SK-N-SH treated with all-trans-retinoic acid at 6 μM for 48 hours (cell line): ENCODE data around the gene LTBP1.
"Not testable (repeated sequence)": the region's sequence is repeated elsewhere in the genome, so short reads cannot be mapped to it uniquely, and the experiment has no call there.

Experiments
- ATAC-seq: fragments of 200-7000 bp; cut with Tn5 transposase; 3 replicates; pipeline ENCODE4 v1.9.1; 2020; ENCODE audit warnings: mild to moderate bottlenecking, moderate library complexity
- BACH2 ChIP-seq: fragments of 250-450 bp; sonication (Bioruptor Pico); IDR thresholded peaks from 2 replicates; pipeline ENCODE4 v1.9.0; 2021; ENCODE audit warnings: mild to moderate bottlenecking, borderline replicate concordance
- CSDC2 ChIP-seq: fragments of 250-450 bp; sonication (Bioruptor Pico); IDR thresholded peaks from 2 replicates; pipeline ENCODE4 v1.5.0; 2020; ENCODE audit warnings: mild to moderate bottlenecking, moderate library complexity
- ESRRG ChIP-seq: fragments of 250-450 bp; sonication (Bioruptor Pico); IDR thresholded peaks from 2 replicates; pipeline ENCODE4 v1.6.1; 2021; ENCODE audit warnings: mild to moderate bottlenecking
- GLIS3 ChIP-seq: fragments of 250-450 bp; sonication (Bioruptor Pico); IDR thresholded peaks from 2 replicates; pipeline ENCODE4 v1.5.0; 2020; ENCODE audit warnings: mild to moderate bottlenecking, moderate library complexity
- OSR1 ChIP-seq: fragments of 250-450 bp; sonication (Bioruptor Pico); IDR thresholded peaks from 2 replicates; pipeline ENCODE4 v1.8.0; 2022; ENCODE audit warnings: moderate library complexity, mild to moderate bottlenecking, inconsistent platforms
- PPARA ChIP-seq: fragments of 250-450 bp; sonication (Bioruptor Pico); IDR thresholded peaks from 2 replicates; pipeline ENCODE4 v1.5.0; 2020; ENCODE audit warnings: mild to moderate bottlenecking, borderline replicate concordance
- RARB ChIP-seq: fragments of 250-450 bp; sonication (Bioruptor Pico); IDR thresholded peaks from 2 replicates; pipeline ENCODE4 v1.8.0; 2021; ENCODE audit warnings: mild to moderate bottlenecking, moderate library complexity
- SNAI2 ChIP-seq: fragments of 250-450 bp; sonication (Bioruptor Pico); IDR thresholded peaks from 2 replicates; pipeline ENCODE4 v1.5.0; 2020; ENCODE audit warnings: mild to moderate bottlenecking, moderate library complexity
- TCF4 ChIP-seq: fragments of 250-450 bp; sonication (Bioruptor Pico); IDR thresholded peaks from 2 replicates; pipeline ENCODE4 v1.8.0; 2021; ENCODE audit warnings: mild to moderate bottlenecking, moderate library complexity, borderline replicate concordance
- ZC3H10 ChIP-seq: fragments of 250-450 bp; sonication (Bioruptor Pico); IDR thresholded peaks from 2 replicates; pipeline ENCODE4 v1.5.1; 2021; ENCODE audit warnings: mild to moderate bottlenecking, moderate library complexity
- ZFP3 ChIP-seq: fragments of 250-450 bp; sonication (Bioruptor Pico); IDR thresholded peaks from 2 replicates; pipeline ENCODE4 v1.5.0; 2020; ENCODE audit warnings: mild to moderate bottlenecking, moderate library complexity
- ZFP30 ChIP-seq: fragments of 450-650 bp; formaldehyde crosslinking; IDR thresholded peaks from 2 replicates; pipeline ENCODE4 v1.5.0; 2022; ENCODE audit warnings: mild to moderate bottlenecking, moderate library complexity
- ZNF565 ChIP-seq: fragments of 450-650 bp; formaldehyde crosslinking; conservative IDR thresholded peaks from 2 replicates; pipeline ENCODE4 v1.5.0; 2020; ENCODE audit warnings: low read depth, mild to moderate bottlenecking, moderate library complexity
- ZNF70 ChIP-seq: fragments of 450-650 bp; formaldehyde crosslinking; IDR thresholded peaks from 2 replicates; pipeline ENCODE4 v1.5.0; 2020; ENCODE audit warnings: mild to moderate bottlenecking, moderate library complexity
- ZNF8 ChIP-seq: fragments of 450-650 bp; formaldehyde crosslinking; IDR thresholded peaks from 2 replicates; pipeline ENCODE4 v1.5.0; 2020; ENCODE audit warnings: mild to moderate bottlenecking, moderate library complexity
- TF ChIP-seq, protein P1 (sequence below): fragments of 250-450 bp; sonication (Bioruptor Pico); IDR thresholded peaks from 2 replicates; pipeline ENCODE4 v1.8.0; 2021; ENCODE audit warnings: low read depth, mild to moderate bottlenecking, moderate library complexity, borderline replicate concordance
- TF ChIP-seq, protein P2 (sequence below): fragments of 250-450 bp; sonication (Bioruptor Pico); IDR thresholded peaks from 2 replicates; pipeline ENCODE4 v1.8.0; 2020; ENCODE audit warnings: mild to moderate bottlenecking, moderate library complexity, borderline replicate concordance
- TF ChIP-seq, protein P3 (sequence below): fragments of 250-450 bp; sonication (Bioruptor Pico); IDR thresholded peaks from 2 replicates; pipeline ENCODE4 v1.5.0; 2020; ENCODE audit warnings: mild to moderate bottlenecking, moderate library complexity
- TF ChIP-seq, protein P4 (sequence below): fragments of 250-450 bp; sonication (Bioruptor Pico); IDR thresholded peaks from 2 replicates; pipeline ENCODE4 v1.5.1; 2021; ENCODE audit warnings: mild to moderate bottlenecking, moderate library complexity

The LTBP1 gene

DNA sequence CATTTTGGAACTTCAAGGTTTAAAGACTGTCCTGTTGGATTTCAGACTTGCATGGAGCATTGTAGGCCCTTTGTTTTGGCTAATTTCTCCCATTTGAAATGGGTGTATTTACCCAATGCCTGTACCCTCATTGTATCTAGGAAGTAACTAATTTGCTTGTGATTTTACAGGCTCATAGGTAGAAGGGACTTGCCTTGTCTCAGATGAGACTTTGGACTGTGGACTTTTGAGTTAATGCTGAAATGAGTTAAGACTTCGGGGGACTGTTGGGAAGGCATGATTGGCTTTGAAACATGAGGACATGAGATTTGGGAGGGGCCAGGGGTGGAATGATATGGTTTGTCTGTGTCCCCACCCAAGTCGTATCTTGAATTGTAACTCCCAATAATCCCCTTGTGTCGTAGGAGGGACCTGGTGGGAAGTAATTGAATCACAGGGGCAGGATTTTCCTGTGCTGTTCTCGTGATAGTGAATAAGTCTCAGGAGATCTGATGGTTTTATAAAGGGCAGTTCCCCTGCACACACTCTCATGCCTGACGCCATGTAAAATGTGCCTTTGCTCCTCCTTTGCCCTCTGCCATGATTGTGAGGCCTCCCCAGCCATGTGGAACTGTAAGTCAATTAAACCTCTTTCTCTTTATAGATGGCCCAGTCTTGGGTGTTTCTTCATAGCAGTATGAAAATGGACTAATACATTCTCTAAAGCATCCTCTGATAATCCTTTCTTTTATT lies 36.6 kb downstream of the LTBP1 start:
- not testable (repeated sequence) for ATAC-seq

DNA sequence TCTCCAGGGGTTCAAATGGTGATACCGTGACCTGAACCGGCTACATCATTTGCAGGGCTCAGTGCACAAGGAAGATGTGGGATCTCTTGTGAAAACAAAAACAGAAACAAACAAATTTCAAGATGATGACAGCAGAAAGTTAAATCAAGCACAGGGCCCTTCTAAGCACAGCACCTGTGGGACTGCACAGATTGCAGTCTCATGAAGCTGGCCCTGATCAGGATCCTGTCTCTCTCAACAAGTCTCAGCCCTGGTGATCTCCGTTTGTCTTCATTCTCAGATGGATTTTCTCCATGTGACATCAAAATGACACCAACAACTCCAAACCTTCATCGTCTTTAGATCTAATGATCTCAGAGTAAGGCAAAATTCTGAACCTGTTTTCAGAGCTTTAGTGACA lies 39.7 kb downstream of the LTBP1 start:
- no peak for ATAC-seq
- TF ChIP-seq, protein P1, sequence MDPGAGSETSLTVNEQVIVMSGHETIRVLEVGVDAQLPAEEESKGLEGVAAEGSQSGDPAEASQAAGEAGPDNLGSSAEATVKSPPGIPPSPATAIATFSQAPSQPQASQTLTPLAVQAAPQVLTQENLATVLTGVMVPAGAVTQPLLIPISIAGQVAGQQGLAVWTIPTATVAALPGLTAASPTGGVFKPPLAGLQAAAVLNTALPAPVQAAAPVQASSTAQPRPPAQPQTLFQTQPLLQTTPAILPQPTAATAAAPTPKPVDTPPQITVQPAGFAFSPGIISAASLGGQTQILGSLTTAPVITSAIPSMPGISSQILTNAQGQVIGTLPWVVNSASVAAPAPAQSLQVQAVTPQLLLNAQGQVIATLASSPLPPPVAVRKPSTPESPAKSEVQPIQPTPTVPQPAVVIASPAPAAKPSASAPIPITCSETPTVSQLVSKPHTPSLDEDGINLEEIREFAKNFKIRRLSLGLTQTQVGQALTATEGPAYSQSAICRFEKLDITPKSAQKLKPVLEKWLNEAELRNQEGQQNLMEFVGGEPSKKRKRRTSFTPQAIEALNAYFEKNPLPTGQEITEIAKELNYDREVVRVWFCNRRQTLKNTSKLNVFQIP (CRISPR knock-in tag), result no peak
- no peak for TF ChIP-seq ZNF565 (CRISPR knock-in tag)
- no peak for TF ChIP-seq ZNF70
- no peak for TF ChIP-seq ZC3H10 (CRISPR knock-in tag)
- TF ChIP-seq PPARA (CRISPR knock-in tag), result no peak
- TF ChIP-seq ZNF8 (CRISPR knock-in tag), result no peak
- TF ChIP-seq BACH2, result no peak
- TF ChIP-seq, protein P2, sequence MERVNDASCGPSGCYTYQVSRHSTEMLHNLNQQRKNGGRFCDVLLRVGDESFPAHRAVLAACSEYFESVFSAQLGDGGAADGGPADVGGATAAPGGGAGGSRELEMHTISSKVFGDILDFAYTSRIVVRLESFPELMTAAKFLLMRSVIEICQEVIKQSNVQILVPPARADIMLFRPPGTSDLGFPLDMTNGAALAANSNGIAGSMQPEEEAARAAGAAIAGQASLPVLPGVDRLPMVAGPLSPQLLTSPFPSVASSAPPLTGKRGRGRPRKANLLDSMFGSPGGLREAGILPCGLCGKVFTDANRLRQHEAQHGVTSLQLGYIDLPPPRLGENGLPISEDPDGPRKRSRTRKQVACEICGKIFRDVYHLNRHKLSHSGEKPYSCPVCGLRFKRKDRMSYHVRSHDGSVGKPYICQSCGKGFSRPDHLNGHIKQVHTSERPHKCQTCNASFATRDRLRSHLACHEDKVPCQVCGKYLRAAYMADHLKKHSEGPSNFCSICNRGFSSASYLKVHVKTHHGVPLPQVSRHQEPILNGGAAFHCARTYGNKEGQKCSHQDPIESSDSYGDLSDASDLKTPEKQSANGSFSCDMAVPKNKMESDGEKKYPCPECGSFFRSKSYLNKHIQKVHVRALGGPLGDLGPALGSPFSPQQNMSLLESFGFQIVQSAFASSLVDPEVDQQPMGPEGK (CRISPR knock-in tag), result no peak
- no peak for TF ChIP-seq GLIS3

DNA sequence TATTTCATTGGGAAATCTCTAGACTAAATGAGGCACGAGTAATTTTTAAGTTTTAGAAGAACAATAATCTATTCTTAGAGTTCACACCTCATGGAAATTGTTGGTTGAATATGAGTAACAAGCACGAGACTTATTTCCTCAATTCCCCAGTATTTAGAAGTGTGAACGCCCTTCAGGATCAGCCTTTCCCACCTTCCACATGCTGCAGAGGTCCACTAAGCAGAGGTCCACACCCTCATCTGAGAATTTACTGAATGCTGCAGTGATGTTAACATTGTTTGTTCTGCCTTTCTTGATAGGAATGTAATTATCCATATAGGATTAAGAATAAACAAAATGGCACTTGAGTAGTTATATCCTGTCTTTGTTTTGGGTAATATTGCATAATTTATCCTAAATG lies 41.8 kb downstream of the LTBP1 start:
- TF ChIP-seq PPARA (CRISPR knock-in tag), result no peak
- TF ChIP-seq, protein P3, sequence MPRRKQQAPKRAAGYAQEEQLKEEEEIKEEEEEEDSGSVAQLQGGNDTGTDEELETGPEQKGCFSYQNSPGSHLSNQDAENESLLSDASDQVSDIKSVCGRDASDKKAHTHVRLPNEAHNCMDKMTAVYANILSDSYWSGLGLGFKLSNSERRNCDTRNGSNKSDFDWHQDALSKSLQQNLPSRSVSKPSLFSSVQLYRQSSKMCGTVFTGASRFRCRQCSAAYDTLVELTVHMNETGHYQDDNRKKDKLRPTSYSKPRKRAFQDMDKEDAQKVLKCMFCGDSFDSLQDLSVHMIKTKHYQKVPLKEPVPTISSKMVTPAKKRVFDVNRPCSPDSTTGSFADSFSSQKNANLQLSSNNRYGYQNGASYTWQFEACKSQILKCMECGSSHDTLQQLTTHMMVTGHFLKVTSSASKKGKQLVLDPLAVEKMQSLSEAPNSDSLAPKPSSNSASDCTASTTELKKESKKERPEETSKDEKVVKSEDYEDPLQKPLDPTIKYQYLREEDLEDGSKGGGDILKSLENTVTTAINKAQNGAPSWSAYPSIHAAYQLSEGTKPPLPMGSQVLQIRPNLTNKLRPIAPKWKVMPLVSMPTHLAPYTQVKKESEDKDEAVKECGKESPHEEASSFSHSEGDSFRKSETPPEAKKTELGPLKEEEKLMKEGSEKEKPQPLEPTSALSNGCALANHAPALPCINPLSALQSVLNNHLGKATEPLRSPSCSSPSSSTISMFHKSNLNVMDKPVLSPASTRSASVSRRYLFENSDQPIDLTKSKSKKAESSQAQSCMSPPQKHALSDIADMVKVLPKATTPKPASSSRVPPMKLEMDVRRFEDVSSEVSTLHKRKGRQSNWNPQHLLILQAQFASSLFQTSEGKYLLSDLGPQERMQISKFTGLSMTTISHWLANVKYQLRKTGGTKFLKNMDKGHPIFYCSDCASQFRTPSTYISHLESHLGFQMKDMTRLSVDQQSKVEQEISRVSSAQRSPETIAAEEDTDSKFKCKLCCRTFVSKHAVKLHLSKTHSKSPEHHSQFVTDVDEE, result no peak
- TF ChIP-seq ZNF70, result no peak
- TF ChIP-seq RARB (CRISPR knock-in tag), result no peak
- no peak for TF ChIP-seq ZNF565 (CRISPR knock-in tag)
- no peak for TF ChIP-seq OSR1
- TF ChIP-seq GLIS3, result no peak
- no peak for TF ChIP-seq SNAI2 (CRISPR knock-in tag)
- TF ChIP-seq ZNF8 (CRISPR knock-in tag), result no peak
- no peak for TF ChIP-seq ZC3H10 (CRISPR knock-in tag)
- TF ChIP-seq TCF4, result no peak
- no peak for ATAC-seq

DNA sequence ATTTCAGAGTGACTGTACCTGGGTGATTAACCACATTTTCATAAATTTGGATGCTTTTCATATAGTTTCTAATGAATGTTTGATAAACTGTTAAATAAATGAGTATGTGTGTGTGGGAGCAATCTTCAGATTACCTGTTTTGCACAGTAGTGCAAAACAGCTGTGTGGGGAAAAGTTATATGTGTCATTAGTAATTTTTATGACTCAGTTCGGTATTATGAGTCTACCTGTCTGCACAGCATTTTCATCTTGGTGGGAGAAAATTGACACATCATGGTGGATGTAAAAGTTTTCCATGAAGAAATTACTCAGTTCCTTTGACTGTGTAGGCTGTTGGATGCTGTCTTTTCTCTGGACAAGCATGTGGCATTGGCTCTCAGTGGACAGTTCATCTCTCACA lies 43.8 kb downstream of the LTBP1 start:
- no peak for ATAC-seq
- no peak for TF ChIP-seq ZNF565 (CRISPR knock-in tag)
- no peak for TF ChIP-seq BACH2
- no peak for TF ChIP-seq RARB (CRISPR knock-in tag)
- TF ChIP-seq ZNF8 (CRISPR knock-in tag), result no peak
- no peak for TF ChIP-seq OSR1
- TF ChIP-seq ZFP30 (CRISPR knock-in tag), result no peak
- no peak for TF ChIP-seq SNAI2 (CRISPR knock-in tag)
- no peak for TF ChIP-seq ESRRG
- no peak for TF ChIP-seq ZFP3
- TF ChIP-seq PPARA (CRISPR knock-in tag), result no peak
- TF ChIP-seq CSDC2 (CRISPR knock-in tag), result no peak
- TF ChIP-seq ZC3H10 (CRISPR knock-in tag), result no peak
- TF ChIP-seq, protein P2 (CRISPR knock-in tag), result no peak
- TF ChIP-seq, protein P1 (CRISPR knock-in tag), result no peak
- no peak for TF ChIP-seq ZNF70
- TF ChIP-seq, protein P4, sequence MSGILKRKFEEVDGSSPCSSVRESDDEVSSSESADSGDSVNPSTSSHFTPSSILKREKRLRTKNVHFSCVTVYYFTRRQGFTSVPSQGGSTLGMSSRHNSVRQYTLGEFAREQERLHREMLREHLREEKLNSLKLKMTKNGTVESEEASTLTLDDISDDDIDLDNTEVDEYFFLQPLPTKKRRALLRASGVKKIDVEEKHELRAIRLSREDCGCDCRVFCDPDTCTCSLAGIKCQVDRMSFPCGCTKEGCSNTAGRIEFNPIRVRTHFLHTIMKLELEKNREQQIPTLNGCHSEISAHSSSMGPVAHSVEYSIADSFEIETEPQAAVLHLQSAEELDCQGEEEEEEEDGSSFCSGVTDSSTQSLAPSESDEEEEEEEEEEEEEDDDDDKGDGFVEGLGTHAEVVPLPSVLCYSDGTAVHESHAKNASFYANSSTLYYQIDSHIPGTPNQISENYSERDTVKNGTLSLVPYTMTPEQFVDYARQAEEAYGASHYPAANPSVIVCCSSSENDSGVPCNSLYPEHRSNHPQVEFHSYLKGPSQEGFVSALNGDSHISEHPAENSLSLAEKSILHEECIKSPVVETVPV (CRISPR knock-in tag), result no peak
